ENCODE measurements around the gene SLC28A3.

DNA sequence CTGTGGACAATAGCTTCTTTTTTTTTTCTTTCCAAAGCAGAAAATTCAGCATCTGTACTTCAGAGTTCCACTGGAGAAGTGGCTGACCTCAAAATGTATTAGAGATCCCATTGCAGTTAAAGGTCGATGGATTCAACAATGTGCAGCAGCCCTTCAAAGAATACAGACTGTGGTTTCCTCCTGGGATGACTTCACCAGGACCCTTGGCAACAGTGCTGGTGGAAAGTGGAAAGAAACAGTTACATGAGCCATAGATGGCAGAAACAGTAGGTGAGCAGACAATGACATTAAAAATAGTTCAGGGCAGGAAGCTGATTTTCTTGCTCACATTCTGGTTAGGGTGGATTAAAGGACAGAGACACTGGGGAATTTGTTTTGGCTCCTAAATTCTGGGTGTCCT, 62.4 kb downstream of the SLC28A3 start:
- TF ChIP-seq, protein P1, sequence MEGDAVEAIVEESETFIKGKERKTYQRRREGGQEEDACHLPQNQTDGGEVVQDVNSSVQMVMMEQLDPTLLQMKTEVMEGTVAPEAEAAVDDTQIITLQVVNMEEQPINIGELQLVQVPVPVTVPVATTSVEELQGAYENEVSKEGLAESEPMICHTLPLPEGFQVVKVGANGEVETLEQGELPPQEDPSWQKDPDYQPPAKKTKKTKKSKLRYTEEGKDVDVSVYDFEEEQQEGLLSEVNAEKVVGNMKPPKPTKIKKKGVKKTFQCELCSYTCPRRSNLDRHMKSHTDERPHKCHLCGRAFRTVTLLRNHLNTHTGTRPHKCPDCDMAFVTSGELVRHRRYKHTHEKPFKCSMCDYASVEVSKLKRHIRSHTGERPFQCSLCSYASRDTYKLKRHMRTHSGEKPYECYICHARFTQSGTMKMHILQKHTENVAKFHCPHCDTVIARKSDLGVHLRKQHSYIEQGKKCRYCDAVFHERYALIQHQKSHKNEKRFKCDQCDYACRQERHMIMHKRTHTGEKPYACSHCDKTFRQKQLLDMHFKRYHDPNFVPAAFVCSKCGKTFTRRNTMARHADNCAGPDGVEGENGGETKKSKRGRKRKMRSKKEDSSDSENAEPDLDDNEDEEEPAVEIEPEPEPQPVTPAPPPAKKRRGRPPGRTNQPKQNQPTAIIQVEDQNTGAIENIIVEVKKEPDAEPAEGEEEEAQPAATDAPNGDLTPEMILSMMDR (IDR thresholded peaks at IDR 0.05): no peak
- no peak for TF ChIP-seq POLR2A (IDR thresholded peaks at IDR 0.05)

All from thyroid gland (tissue), 4 donors.